ENCODE measurements around the gene SLC9A4.

Gene SLC9A4

DNA sequence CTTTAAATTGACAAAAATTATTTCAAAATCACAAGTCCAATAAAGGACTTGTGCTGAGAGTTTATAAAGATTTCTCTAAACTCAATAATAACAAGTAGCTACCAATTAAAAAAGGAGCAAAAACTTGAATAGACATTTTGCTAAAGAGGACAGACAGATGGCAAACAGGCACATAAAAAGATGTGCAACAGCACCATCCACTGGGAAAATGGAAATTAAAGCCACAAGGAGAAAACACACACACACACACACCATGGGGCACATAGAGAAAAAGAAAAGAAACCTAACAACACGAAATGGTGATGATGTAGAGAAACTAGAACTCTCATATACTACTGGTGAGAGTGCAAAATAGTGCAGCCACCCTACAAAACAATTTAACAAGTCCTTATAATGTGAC lies 12.6 kb upstream of the SLC9A4 start:
- DNase-seq, result no peak

DNA sequence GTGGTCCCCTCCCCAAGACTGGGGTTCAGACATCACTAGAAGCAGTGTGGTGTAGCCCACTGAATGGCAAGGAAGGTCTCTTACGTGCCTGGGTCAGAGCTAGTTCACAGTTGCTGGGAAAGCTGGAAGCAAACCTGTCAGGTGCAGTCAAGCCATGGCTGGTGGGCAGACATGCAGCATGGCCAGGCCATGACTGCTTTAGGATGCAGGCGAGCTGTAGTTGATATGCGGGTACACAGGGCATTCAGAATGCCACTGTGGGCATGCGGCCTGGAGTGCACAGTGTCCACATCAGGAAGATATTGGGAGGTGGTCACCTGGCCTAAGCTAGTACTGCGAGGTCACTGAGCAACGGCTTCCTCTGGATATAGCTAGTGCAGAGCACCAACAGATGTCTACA lies 11.8 kb upstream of the SLC9A4 start:
- DNase-seq, result no peak

DNA sequence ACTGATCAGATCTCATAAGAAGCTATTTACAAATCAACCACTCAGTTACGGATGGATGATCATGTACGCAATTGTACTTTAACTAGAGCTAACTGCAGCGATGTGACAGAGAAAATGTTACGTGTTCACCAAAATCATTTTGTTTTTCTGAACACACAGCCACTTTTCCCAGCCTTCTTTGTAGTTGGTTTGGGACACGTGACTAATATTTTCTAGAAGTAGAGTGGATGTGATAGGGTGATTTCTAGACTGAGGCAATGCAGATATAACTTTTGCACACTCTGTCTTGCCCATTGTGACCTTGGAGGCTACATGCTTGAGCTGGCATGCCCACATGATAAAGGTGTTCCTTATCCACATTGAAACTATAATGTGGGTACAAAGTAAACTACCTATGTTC lies 9.9 kb upstream of the SLC9A4 start:
- no peak for DNase-seq

DNA sequence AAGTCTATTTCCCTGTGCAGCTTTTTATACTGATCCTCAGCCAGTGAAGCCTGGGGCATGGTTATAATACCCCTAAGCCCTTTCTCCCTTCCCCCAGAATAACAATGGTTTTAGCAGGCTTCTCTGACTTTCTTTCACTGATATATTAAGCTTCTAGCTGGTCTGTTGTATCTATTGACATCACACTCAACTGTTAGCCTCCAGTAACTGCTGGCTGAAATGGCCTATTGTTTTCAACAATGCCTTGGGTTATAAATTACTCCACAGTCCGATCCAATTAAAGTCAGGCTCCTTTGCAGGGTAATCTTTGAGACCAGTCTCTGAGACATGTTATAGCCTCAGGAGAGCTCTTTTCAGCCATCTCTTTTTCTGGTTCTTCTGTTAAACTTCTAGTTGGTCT lies 2.9 kb upstream of the SLC9A4 start:
- no peak for DNase-seq

DNA sequence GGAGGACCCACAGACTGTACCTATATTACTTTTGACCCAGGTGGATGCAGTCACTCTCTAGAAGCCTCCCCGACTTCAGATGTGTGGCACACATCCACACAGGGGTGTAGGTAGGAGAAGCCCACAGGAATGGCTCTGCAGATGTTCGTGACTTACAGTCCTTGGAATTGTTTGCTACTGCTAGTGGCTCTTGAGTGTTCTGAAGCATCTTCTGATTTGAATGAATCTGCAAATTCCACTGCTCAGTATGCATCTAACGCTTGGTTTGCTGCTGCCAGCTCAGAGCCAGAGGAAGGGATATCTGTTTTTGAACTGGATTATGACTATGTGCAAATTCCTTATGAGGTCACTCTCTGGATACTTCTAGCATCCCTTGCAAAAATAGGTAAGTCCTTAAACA lies 605 bp downstream of the SLC9A4 start:
- DNase-seq, result no peak

DNA sequence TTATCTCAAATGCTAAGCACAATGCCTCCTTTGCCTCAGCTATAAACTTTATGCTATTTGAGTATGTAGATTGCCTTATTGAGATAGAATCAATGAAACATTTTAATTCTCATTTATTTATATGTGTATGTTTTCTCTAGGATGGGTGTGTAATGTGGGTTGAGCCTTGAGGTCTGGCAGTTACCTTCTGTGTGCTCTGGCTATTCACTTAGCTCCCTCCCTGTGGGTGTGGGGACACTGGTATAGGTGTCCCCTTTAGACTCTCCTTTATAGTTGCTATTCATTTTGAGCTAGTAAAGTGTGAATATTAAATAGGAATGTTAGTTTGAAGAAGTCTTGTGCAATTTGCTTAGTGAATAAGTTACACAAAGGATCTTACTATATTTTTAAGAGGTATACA lies 1.8 kb downstream of the SLC9A4 start:
- no peak for DNase-seq

DNA sequence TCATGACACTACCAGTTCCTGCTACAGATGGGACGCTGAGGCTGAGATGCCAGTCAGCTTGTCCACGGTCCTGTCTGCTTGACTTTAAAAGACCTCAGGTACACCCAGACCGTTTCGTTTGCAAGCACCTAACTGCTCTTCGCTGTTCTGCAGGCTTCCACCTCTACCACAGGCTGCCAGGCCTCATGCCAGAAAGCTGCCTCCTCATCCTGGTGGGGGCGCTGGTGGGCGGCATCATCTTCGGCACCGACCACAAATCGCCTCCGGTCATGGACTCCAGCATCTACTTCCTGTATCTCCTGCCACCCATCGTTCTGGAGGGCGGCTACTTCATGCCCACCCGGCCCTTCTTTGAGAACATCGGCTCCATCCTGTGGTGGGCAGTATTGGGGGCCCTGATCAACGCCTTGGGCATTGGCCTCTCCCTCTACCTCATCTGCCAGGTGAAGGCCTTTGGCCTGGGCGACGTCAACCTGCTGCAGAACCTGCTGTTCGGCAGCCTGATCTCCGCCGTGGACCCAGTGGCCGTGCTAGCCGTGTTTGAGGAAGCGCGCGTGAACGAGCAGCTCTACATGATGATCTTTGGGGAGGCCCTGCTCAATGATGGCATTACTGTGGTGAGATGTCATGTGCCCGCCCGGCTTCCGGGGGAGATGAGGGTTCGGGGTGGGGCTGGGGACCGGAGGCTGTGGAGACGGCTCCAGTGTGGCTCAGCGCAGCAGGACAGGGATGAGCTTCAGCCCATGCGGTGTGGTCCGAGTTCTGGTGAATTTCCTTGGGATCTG lies 5.9 kb downstream of the SLC9A4 start:
- DNase-seq, result no peak

DNA sequence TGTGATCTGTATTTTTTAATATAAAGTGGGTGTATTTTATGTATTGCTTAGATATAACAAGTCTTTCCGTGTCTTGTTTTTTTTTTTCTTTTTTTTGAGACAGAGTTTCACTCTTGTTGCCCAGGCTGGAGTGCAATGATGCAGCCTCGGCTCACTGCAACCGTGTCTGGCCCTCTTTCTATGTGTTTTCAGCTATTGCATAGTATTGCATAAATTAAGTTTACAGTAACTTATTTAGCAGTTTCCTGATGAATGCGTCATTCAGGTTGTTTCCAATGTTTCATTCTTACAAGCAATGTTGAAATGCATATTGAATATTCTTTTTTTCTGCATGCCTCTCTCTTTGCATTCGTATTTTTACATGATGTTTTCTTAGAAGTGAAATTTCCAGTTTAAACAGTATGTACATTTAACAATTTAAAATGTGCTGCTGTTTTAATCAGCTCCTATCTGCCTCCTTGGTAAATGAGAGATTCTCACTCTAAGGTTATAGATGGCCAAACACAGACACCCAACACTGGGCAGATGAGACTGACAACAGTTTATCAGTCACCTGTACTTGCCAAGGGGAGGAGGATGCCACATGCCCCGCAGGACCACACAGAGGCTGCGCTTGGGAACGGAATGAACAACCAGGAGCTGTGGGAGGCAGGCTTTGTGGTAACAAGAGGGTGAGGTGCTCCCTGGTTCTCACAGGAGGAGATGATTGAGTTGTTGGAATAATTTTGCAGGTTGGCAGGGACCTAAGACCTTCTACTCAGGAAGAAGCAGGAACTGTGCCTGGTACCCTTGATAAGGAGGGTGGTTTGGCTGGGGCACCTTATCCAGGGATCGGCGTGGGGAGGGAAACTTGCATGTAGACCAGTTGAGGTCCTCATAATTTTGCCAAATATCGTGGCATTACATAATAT lies 7.5 kb downstream of the SLC9A4 start:
- DNase-seq, result no peak

DNA sequence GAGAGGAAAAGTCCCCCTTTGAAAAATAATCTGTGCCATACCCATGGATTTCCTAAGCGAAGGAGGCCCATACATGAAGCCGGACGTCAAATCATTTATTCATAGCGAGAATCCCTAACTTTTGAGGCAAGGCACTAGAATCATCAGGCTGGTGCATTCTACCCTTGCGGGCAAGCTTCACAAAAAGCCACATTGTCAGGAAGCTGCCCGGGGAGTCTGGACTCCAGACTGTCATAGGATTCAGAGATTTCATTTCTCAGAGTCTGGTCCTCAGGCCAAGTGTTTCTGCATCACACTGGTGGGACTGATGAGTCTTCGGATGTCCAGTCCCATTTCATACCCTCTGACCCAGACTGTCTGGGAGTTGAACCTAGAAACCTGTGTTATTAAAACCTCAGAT lies 8.9 kb downstream of the SLC9A4 start:
- DNase-seq, result no peak

DNA sequence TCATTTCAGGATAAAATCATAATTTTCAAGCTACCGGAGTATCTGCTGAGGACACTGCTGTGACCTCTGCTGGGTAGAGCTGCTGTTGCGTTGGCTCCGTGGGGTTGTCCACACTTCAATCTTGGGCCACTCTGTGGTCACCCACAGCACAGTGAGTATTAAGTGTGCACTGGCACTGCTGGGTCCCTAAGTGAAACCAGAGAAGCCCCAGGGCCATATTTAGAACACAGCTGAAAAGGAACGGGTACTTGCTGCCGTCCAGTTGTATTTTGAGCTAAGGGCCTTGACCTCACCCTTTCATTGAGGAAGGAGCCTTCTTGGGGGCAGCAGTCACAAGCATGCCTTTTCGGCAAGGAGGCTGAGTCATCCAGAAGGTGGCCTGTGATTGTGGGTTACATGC lies 10.1 kb downstream of the SLC9A4 start:
- no peak for DNase-seq

DNA sequence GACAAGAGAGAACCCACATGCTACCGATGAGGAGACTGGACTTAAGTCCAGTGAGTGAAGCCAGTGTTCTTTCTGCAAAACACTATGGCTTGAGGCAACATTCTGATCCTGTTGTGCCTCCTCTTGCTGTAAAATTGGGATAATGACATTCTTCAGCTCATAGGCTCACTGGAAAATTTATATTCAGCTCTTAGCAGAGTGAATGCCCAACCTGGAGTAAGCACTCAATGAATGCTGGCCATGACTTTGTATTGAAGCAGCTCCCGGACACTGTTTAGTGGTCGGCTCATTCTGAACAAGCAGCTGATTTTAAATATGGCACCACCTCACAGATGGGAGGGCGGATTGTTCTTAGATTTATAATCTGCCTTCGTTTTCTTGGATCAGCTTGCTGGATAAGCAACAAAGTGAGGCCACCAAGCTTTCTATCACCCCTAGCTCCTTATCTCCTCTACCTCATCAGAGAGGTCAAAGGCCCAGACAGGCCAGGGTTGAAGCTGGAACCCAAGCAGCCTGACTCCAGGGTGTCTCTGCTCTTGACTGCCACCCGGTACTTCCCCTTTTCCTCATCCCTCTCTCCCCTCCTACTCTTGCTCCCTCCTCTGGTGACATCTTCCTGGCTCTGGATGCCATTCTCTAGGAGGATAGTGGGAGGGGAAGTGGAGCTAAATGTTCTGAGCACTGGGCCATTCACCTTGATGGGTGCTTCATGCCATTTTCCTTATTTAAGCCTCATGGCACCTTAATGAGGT lies 11.5 kb downstream of the SLC9A4 start:
- DNase-seq, result no peak

DNA sequence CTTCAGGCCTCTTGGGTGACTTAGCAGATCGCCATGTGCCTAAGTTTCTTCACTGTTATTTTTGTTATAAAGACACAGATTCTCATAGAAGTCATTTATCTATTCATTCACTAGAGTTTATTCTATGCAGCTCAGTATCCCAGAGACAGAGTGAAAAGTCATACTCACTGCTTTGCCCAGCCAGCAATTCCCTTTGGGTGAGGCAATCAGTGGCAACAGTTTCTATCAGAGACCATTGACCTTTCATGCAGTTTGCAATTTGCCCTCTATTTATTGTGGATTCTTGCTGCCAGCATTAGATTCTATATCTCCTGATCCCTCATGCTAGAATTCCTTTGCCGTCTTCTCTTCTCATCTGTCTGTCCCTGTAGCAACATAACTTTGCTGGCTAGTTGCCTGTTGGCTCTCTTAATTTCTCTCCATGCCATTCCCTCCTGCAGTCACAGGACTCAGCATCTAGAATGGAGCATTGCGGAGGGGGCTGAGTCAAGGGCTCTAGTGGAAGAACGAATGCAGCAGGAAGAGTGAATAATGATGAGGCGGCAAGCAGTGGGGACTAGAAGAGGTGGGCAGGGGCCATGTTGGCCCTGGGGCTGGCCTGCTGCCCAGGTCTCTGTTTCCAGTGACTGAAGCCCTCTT lies 12.2 kb downstream of the SLC9A4 start:
- no peak for DNase-seq

DNA sequence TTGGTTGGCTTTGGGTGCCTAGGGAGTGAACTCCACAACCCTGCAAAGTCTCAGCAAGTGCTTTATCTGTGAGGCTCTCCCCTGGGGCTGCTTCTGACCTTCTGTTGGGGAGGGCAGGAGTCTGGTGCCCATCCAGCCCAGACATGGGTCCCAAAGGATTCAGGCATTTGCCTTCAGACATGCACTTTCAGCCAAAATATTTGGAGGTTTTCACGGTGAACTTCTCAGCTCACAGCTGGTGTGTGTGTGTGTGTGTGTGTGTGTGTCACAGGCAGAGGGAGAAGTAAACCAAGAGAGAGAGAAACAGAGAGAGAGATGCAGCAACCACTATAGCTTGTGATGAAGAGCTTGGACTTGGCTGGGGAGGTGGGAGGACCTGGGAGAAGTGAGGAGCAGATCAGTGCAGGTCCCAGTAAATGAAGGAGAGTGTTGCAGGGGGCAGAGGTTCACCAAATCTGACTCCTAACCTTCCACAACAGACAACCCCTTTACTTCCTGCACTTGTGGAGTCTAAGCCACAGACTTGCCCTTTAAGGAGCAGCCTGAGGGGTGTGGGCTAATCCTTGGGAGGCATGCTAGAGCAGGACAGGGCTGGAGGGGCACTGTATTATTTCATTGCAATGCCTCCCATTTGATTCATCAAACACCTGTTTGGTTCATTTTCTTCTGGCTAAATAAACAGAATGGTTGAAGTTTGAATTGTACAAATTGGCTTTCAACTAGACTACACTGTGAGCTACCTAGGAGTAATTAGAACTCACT lies 14.1 kb downstream of the SLC9A4 start:
- no peak for DNase-seq

DNA sequence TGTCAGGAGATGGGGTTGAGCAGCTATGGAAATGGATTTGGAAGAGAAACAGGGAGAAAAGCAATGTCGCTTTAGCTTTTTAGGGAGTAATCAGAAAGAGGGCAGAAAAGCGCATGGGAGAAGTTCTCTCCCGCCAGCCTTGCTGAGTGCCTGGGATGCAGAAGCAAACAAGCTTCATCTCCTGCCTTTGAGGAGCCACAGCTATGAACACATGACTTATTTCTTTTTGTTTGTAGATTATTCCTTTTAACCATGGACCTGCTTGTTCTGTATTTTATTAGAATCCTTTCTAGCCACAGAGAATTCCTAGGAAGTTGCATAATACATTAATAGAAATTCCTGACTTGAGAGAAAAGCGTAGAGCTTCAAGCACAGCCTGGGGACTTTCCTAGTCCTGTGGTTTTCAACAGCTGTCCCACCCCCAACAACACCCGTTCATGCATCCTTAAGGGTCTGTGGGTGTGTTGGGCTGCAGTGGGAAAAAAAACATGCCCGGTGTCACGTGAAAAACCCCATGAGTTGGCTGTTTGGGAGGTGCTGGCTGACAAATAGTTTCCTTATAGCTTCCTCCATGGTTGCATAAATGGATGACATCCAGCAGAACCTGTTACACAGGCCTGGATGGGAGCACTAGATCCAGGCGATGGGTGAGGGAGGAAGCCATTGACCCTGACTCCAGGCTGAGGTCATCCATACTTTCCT lies 14.9 kb downstream of the SLC9A4 start:
- no peak for DNase-seq

DNA sequence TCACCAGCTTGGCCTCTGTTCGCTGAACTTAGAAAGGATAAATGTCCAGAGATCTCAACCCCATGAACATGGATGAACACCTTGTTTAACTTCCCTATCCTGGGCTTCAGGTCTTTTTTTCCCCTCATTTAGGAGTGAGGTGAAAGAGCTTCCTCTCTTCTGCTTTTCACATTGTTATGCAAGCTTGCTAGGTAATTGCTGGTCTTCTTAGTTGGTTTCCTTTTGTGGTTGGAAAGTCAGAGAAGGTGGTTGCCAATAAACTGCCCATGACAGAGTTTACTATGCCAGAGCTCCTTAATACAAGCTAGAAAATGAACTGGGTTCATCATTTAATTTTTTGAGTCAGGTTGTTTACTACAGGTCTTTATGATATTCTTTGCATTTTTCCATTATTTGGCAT lies 16.6 kb downstream of the SLC9A4 start:
- no peak for DNase-seq

DNA sequence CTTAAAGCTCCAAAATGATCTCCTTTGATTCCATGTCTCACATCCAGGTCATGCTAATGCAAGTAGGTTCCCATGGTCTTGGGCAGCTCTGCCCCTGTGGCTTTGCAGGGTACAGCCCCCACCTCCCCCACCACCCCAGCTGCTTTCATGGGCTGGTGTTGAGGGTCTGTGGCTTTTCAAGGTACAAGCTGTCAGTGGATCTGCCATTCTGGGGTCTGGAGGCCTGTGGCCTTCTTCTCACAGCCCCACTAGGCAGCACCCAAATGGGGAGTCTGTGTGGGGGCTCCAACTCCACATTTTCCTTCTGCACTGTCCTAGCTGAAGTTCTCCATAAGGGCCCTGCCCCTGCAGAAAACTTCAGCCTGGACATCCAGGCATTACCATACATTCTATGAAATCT lies 19.0 kb downstream of the SLC9A4 start:
- DNase-seq, result no peak

DNA sequence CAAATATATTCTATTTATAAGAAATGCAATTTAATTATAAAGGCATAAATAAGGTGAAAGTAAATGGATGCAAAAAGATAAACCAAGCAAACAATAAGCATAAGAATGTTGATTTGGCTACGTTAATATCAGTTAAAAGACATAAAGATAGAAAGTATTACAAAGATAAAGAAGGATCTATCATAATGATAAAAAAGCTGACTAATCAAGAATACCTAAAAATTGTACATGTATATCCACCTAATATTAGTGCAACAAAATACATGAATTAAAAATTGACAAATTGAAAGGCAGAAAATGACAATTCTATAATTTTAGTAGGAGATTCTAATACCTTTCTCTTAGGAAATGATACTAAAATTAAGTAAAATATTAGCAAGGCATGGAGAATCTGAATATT lies 21.5 kb downstream of the SLC9A4 start:
- no peak for DNase-seq

DNA sequence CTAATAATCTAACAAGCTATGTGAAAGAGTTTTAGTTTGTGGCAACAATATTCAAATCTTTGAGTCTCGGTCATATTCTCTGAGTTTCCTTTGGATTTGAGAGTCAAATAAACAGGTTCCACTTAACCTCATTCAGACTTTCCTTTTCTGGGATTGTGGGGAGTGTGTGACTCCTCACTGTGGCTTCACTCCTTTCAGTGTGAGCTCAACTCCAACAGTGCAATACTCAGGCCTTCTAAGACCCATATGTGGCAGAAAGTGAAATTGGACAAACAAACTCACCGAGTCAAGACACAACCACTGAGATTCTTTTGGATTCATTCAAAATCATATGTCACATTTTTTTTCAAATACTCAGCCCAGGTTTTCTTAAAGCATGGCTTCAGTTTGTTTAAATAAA lies 25.4 kb downstream of the SLC9A4 start:
- no peak for DNase-seq

DNA sequence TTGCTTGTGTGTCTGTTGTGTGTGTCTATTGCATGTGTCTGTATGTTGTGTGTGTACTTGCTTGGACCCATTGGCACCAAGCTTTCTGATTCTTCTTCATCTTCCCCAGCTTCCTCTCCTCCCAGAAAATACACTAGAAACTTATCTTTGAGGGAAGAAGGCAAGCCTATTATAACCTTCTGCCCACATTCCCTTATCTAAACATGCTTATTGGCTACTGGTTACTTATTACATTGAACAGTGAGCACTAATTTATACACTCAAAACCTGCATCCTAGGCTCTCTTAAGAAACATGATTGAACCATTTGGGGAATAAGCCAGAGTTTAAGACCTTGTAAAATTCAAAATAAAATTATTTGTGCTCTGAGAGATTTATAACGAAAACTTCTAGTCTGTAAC lies 26.5 kb downstream of the SLC9A4 start:
- no peak for DNase-seq

DNA sequence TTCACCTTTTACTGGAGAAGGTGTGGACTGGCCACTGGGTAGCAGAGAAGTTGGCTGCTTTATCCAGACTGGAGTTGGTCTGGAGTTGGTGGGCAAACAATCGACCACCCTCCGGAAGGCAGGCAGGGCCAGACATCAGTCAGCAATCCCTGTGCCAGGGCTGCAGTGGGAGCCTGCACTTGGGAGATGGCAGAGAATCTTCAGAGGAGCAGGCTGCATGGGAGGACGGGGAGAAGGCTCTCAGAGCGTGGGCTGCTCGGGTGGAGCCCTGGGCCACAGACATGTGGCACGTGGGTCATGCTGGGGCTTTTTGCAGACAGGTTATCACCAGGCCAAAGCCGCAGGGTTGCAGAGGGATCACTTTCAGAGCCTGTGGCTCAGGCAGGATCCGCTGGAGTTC lies 29.6 kb downstream of the SLC9A4 start:
- no peak for DNase-seq

DNA sequence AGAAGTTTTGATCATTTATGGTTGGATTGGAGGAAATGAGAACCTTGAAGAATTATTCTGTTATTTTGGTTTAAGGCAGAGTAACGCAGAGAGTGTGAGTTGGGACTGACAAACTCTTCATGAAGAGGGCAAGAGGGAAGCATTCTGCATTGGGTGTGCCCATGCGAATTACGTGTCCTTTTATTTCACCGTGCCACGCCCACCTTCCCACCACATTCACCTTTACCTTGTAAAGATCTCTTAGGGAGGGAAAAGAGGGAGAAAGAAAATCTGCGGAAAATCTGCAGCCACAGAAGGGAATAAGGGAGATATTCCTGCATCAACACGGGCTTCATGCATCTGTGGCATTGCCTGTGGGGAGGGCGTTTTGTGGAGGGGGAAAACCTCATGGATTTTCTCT lies 31.8 kb downstream of the SLC9A4 start:
- DNase-seq, result no peak

DNA sequence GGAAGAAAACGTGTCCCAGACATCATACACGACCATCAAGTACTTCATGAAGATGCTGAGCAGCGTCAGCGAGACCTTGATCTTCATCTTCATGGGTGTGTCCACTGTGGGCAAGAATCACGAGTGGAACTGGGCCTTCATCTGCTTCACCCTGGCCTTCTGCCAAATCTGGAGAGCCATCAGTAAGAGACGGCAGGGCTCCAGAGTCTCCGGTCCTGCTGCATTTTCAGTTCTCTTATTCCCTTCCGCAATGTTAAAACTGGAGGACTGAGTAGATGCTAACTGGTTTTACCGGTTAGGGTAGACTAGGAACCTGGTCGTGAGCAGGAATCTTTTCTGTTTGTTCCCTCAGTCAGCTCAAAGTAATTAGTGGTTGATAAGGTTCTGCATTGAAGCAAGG lies 32.3 kb downstream of the SLC9A4 start:
- DNase-seq, result peak; percentile 80
